HepG2 (cell line): ENCODE data around the gene CHST12. TPM values are rescaled to one million over a fixed set of nuclear protein-coding genes. Genes with fewer than 3 reads are reported as not detected.

Experiments used
- BCL3 ChIP-seq: sonication (generic); formaldehyde crosslinking; IDR thresholded peaks from 2 replicates; pipeline ENCODE4 v1.5.1; 2020; ENCODE audit warnings: mild to moderate bottlenecking, missing genetic modification reagents, moderate library complexity
- ERF ChIP-seq: IDR thresholded peaks from 2 replicates; pipeline ENCODE4 v1.6.1; 2018; ENCODE audit warnings: missing biosample characterization, missing genetic modification reagents
- ETS1 ChIP-seq: sonication (generic); formaldehyde crosslinking; IDR thresholded peaks from 2 replicates; pipeline ENCODE4 v1.4.0; 2020; ENCODE audit warnings: missing genetic modification reagents
- FOXA3 ChIP-seq: IDR thresholded peaks from 2 replicates; pipeline ENCODE4 v1.6.1; 2016; ENCODE audit warnings: missing genetic modification reagents, missing compliant biosample characterization
- HIVEP1 ChIP-seq: sonication (generic); formaldehyde crosslinking; IDR thresholded peaks from 2 replicates; pipeline ENCODE4 v1.4.0; 2020; ENCODE audit warnings: mild to moderate bottlenecking, missing genetic modification reagents
- HMGXB3 ChIP-seq: sonication (generic); formaldehyde crosslinking; IDR thresholded peaks from 2 replicates; pipeline ENCODE4 v1.4.0; 2020; ENCODE audit warnings: missing genetic modification reagents, borderline replicate concordance
- IKZF5 ChIP-seq: IDR thresholded peaks from 2 replicates; pipeline ENCODE4 v1.6.1; 2018; ENCODE audit warnings: missing genetic modification reagents, mild to moderate bottlenecking, missing compliant biosample characterization
- MAFG ChIP-seq: sonication (generic); formaldehyde crosslinking; IDR thresholded peaks from 2 replicates; pipeline ENCODE4 v1.5.1; 2020; ENCODE audit warnings: mild to moderate bottlenecking, missing genetic modification reagents
- PRDM15 ChIP-seq: sonication (generic); formaldehyde crosslinking; IDR thresholded peaks from 2 replicates; pipeline ENCODE4 v1.4.0; 2020; ENCODE audit warnings: missing genetic modification reagents
- RFX5 ChIP-seq: IDR thresholded peaks from 2 replicates; pipeline ENCODE4 v1.6.1; 2011; ENCODE audit warnings: low read depth, low read length, improper control_type of control experiment
- SNAI1 ChIP-seq: sonication (generic); formaldehyde crosslinking; IDR thresholded peaks from 2 replicates; pipeline ENCODE4 v1.5.0; 2020; ENCODE audit warnings: mild to moderate bottlenecking, missing genetic modification reagents, borderline replicate concordance
- SUZ12 ChIP-seq: fragments of 150-350 bp; IDR thresholded peaks from 2 replicates; pipeline ENCODE4 v1.6.1; 2014; ENCODE audit warnings: low read depth, low read length
- TBX3 ChIP-seq: fragments of 450-650 bp; IDR thresholded peaks from 2 replicates; pipeline ENCODE4 v1.6.1; 2017; ENCODE audit warnings: antibody characterized with exemption, mild to moderate bottlenecking, inconsistent platforms, borderline replicate concordance
- ZNF20 ChIP-seq: sonication (generic); formaldehyde crosslinking; IDR thresholded peaks from 2 replicates; pipeline ENCODE4 v1.4.0; 2020; ENCODE audit warnings: mild to moderate bottlenecking, moderate library complexity, missing genetic modification reagents
- ZNF468 ChIP-seq: sonication (generic); formaldehyde crosslinking; IDR thresholded peaks from 2 replicates; pipeline ENCODE4 v1.8.0; 2022; ENCODE audit warnings: mild to moderate bottlenecking, moderate library complexity, missing genetic modification reagents
- ZNF543 ChIP-seq: sonication (generic); formaldehyde crosslinking; IDR thresholded peaks from 2 replicates; pipeline ENCODE4 v1.4.0; 2020; ENCODE audit warnings: mild to moderate bottlenecking, missing genetic modification reagents
- ZNF83 ChIP-seq: sonication (generic); formaldehyde crosslinking; IDR thresholded peaks from 2 replicates; pipeline ENCODE4 v1.4.0; 2020; ENCODE audit warnings: missing genetic modification reagents, mild to moderate bottlenecking, borderline replicate concordance
- polyA plus RNA-seq, 8 experiments: library from polyadenylated mRNA; depleted of rRNA in 3 of 8; stranded (reverse) in 7 of 8; unstranded in 1 of 8; fragments of >200 nt; fragmentation: Illumina TruSeq in 4 of 8; extraction: Trizol in 4 of 8; gene quantifications; 2 replicates each; pipeline versions ENCODE4 v1.2.1 to v1.2.3, GENCODE V29; 2011 to 2016; ENCODE audit warnings: low read depth in 4 of 8, missing spikeins in 1 of 8, mixed read lengths in 1 of 8; ENCODE audit not compliant: insufficient read depth in 1 of 8
- total RNA-seq, 5 experiments: library from RNA; depleted of rRNA; stranded (reverse); fragments of >200 nt; fragmentation: Illumina TruSeq; extraction: Trizol; gene quantifications; 2 replicates each; pipeline ENCODE4 v1.2.3, GENCODE V29; 2016; ENCODE audit warnings: low read depth in 1 of 5

The CHST12 gene
- total and polyA plus RNA-seq, 2 of the 13 experiments (the other 11 are each of a cell fraction or from before 2014, with no cell fraction given) = 6.4 to 15.8 TPM

- TF ChIP-seq ETS1 (no peak; the same call in 1 of the 2 replicates), IKZF5 (CRISPR knock-in tag) (peak; percentile 39; the same call in 1 of the 2 replicates), HMGXB3 (no peak), ERF (CRISPR knock-in tag) (peak; percentile 59; the same call in 1 of the 2 replicates), BCL3 (CRISPR knock-in tag) (0 out of 2 replicates have a peak, but pooled peaks have one; percentile 1), ZNF468 (CRISPR knock-in tag) (no peak), ZNF83 (no peak), RFX5 (no peak), ZNF20 (CRISPR knock-in tag) (no peak), TBX3 (0 out of 2 replicates have a peak, but pooled peaks have one; percentile 3), SNAI1 (no peak), PRDM15 (CRISPR knock-in tag) (no peak; the same call in 1 of the 2 replicates), HIVEP1 (no peak), ZNF543 (CRISPR knock-in tag) (no peak; the same call in 1 of the 2 replicates), MAFG (no peak), FOXA3 (CRISPR knock-in tag) (peak; percentile 27; the same call in 1 of the 2 replicates), SUZ12 (no peak)
Measured at GRCh38 chr7:2354186-2354938, 49.0 kb upstream of the CHST12 start, which contains the start of gene EIF3B (continued).
